Bronchial epithelial cell (primary cell): ENCODE data around the gene GALNT18. TPM values are rescaled to one million over a fixed set of nuclear protein-coding genes. Genes with fewer than 3 reads are reported as not detected.

Experiments used
- DNase-seq: peaks from one replicate; pipeline ENCODE4 v3.0.0-alpha.2; 2010; ENCODE audit warnings: low read depth
- FAIRE-seq: peaks from 2 replicates; lab custom pipeline; 2011; peaks lifted over from hg19 to GRCh38; lab: Jason Lieb, UNC
- H3K27me3 ChIP-seq: 2 replicates; pipeline ENCODE4 v1.5.1; 2011; ENCODE audit warnings: low read length; ENCODE audit not compliant: control insufficient read depth, insufficient read depth
- H3K36me3 ChIP-seq: 2 replicates; pipeline ENCODE4 v1.5.1; 2011; ENCODE audit warnings: low read length; ENCODE audit not compliant: control insufficient read depth, insufficient read depth
- H3K4me3 ChIP-seq: 2 replicates; pipeline ENCODE4 v1.5.1; 2011; ENCODE audit warnings: mild to moderate bottlenecking, low read depth, low read length, control low read depth
- total RNA-seq: library from RNA; depleted of rRNA; stranded (reverse); fragments of >200 nt; gene quantifications from 2 replicates; pipeline ENCODE4 v1.2.1, GENCODE V29; 2014
- TF ChIP-seq, protein P1 (sequence below): IDR thresholded peaks from 2 replicates; pipeline ENCODE4 v1.5.1; 2011; ENCODE audit warnings: mild to moderate bottlenecking, moderate library complexity, low read length, control low read depth, inconsistent platforms; ENCODE audit not compliant: insufficient read depth, severe bottlenecking

GALNT18 gene
- total RNA-seq, 1 donor from 2014 or later, result 26.1 TPM

DNA sequence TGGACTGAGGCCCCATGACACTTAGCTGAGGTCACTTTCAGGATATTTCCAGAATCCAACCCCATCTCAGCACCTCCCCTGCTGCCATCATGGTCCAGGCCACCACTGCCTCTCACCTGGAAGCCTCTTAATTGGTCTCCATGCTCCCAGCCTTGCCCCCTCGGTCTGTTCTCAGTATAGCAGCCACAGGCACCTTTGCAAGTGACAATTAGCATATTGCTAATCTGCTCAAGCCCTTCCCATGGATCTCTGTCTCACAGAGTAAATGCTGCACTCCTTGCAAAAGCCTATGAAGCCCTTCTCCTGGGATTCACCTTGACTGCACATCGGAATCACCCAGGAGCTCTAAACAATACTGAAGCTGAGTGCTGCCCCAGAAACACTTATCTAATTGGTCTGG is 175.2 kb downstream of the GALNT18 start:
- FAIRE-seq, result no peak
- H3K4me3 ChIP-seq, result no peak overlapping the region

DNA sequence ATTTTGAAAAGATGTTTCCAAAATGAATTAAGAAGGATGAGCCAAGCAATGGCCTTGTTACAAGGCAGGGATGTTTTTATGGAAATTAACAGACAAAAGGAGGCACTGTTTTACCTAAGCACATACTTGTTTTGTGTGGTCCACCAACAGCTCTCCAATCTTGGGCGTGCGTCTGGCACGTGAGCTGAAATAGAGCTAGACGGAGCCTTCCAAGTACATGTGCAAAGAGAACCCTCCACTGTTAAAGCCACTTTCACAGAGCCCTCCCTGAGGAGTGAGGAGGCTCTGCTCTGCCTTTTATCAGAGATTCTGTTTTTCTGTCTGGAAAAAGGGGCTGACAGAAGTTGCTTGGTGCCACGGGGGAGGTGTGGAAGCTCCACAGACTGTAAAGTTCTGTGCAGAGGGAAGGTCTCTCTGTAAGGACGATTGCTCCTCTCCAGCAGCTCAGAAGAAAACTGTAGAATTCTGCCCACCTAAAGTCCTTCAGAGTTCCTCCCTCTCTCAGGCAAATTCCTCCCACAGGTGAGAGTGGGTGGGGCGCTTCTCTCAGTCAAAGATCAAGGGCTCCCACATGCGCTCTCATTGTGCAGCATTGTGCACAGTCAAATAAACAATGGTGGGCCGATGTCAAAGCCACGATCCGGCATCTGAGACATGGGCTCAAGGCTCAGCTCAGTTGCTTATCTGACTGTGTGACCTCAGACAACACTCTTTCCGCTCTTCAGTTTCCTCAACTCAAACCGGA is 176.2 kb downstream of the GALNT18 start:
- Histone ChIP-seq H3K27me3 (no peaks in the 10 kb centered on the region), H3K36me3 (no peaks in the 10 kb centered on the region), H3K4me3 (no peak overlapping the region)
- DNase-seq (no peak), FAIRE-seq (no peak)
- TF ChIP-seq, protein P1, sequence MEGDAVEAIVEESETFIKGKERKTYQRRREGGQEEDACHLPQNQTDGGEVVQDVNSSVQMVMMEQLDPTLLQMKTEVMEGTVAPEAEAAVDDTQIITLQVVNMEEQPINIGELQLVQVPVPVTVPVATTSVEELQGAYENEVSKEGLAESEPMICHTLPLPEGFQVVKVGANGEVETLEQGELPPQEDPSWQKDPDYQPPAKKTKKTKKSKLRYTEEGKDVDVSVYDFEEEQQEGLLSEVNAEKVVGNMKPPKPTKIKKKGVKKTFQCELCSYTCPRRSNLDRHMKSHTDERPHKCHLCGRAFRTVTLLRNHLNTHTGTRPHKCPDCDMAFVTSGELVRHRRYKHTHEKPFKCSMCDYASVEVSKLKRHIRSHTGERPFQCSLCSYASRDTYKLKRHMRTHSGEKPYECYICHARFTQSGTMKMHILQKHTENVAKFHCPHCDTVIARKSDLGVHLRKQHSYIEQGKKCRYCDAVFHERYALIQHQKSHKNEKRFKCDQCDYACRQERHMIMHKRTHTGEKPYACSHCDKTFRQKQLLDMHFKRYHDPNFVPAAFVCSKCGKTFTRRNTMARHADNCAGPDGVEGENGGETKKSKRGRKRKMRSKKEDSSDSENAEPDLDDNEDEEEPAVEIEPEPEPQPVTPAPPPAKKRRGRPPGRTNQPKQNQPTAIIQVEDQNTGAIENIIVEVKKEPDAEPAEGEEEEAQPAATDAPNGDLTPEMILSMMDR, result no peak

More for the DNA sequence above, 175.2 kb downstream of the GALNT18 start:
- no peaks in the 10 kb centered on the region for H3K27me3 ChIP-seq
- TF ChIP-seq, protein P1, result no peak
- DNase-seq, result no peak
- H3K36me3 ChIP-seq, result no peaks in the 10 kb centered on the region

DNA sequence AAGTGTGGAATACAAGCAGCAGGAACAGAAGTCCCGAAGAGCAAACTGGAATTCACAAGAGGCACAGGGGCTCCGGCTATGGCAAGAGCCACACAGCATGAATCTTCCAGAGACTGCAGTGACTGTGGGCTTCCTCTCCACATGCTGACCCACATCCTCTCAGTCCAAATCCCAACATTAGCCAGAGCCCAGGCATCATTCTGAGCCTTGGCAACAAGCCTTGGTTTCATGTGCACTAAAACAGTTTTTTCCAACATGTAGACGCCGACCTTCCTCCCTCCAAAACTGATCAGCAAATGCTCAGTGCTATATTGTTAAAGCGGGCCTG is 177.0 kb downstream of the GALNT18 start:
- TF ChIP-seq, protein P1, result no peak
- FAIRE-seq (peak; percentile 36), DNase-seq (no peak)

DNA sequence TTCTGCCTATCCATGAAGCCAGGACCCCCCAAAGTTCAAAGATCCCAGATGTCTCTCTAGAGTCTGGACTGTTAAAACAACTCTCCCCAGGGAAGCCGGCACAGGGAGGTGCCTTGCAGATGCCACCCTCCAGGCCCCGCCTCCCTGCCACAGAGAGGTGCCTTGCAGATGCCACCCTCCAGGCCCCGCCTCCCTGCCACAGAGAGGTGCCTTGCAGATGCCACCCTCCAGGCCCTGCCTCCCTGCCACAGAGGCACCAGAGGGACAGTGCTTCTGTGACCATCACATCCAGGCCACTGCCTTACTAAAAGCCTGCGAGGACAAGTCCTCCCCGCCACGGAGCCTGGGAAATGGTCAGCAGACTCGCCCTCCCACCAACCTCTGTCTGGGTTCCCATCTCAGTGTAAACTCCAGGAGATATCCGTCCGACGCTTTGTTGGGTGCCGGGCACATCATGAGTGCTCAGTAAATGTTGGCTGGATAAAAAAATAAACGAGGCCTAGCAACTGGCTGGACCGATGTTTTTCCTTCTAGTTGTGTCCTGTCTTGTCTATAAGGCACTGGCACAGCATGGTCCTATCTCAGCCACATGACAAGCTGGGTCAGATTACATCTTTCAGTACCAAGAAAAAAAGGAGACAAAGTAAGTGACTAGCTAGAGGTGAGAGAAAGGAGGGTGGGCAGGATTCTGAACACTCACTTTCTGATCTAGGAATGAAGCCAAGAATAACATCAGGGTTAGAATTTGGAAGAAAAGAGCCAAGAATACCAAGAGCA is 177.6 kb downstream of the GALNT18 start:
- TF ChIP-seq, protein P1, result no peak
- no peak overlapping the region for H3K4me3 ChIP-seq
- no peaks in the 10 kb centered on the region for H3K27me3 ChIP-seq
- H3K36me3 ChIP-seq, result no peaks in the 10 kb centered on the region
- FAIRE-seq, result no peak
- DNase-seq, result peak; percentile 44

More for the DNA sequence above, 177.0 kb downstream of the GALNT18 start:
- Histone ChIP-seq H3K27me3 (no peaks in the 10 kb centered on the region), H3K36me3 (no peaks in the 10 kb centered on the region), H3K4me3 (no peak overlapping the region)

DNA sequence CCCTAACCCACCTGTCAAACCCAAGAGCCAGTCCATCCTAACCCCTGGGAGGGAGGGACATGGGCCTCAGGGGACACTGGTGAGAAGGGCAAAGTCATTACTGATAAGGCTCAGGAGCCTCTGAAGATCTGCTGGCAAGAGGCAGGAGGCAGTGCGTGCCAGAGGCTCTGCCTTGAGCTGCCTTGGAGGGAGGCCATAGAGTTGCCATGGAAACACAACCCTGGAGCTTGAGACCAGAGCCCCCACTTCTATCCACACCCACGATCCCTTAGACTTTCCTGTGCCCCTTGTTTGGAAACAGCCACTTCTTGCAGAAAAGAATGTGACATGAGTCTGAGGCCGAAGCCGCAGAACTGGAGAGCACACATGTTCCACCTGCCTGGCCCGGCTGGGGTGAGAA is 179.0 kb downstream of the GALNT18 start:
- TF ChIP-seq, protein P1, result no peak
- H3K27me3 ChIP-seq, result no peaks in the 10 kb centered on the region
- FAIRE-seq, result peak; percentile 47
- no peak overlapping the region for H3K4me3 ChIP-seq
- H3K36me3 ChIP-seq, result no peaks in the 10 kb centered on the region
- no peak for DNase-seq
